GM12878 (cell line): ENCODE data around the gene GSAP. TPM values are rescaled to one million over a fixed set of nuclear protein-coding genes. Genes with fewer than 3 reads are reported as not detected.

Experiments
- BCL11A ChIP-seq: IDR thresholded peaks from 2 replicates; pipeline ENCODE4 v1.6.1; 2011; ENCODE audit warnings: low read depth, low read length
- CHD1 ChIP-seq: IDR thresholded peaks from 2 replicates; pipeline ENCODE4 v1.6.1; 2012; ENCODE audit warnings: low read depth, low read length, improper control_type of control experiment
- CHD2 ChIP-seq: IDR thresholded peaks from 2 replicates; pipeline ENCODE4 v1.6.1; 2011; ENCODE audit warnings: low read depth, low read length, improper control_type of control experiment, borderline replicate concordance
- EP300 ChIP-seq, 2 experiments: fragments of 150-350 bp in 1 of 2; IDR thresholded peaks; 2 replicates each; pipeline ENCODE4 v1.6.1; 2011 to 2012; ENCODE audit warnings: low read depth in 2 of 2, low read length in 2 of 2, borderline replicate concordance in 1 of 2, improper control_type of control experiment in 1 of 2, inconsistent platforms in 1 of 2; ENCODE audit not compliant: control insufficient read depth in 1 of 2
- ETV6 ChIP-seq, 2 experiments: fragments of 450-650 bp in 1 of 2; IDR thresholded peaks in 1 of 2; conservative IDR thresholded peaks in 1 of 2; 2 replicates each; pipeline ENCODE4 v1.6.1; 2014; ENCODE audit warnings: antibody characterized with exemption in 1 of 2, borderline replicate concordance in 1 of 2, low read depth in 1 of 2, mild to moderate bottlenecking in 1 of 2, moderate library complexity in 1 of 2
- JUNB ChIP-seq: IDR thresholded peaks from 2 replicates; pipeline ENCODE4 v1.6.1; 2016; ENCODE audit warnings: antibody characterized with exemption, mild to moderate bottlenecking
- MEF2B ChIP-seq: fragments of 450-650 bp; IDR thresholded peaks from 2 replicates; pipeline ENCODE4 v1.6.1; 2018; ENCODE audit warnings: mild to moderate bottlenecking, moderate library complexity; ENCODE audit not compliant: partially characterized antibody, poor library complexity, severe bottlenecking
- MYB ChIP-seq: fragments of 150-350 bp; IDR thresholded peaks from 2 replicates; pipeline ENCODE4 v1.6.1; 2014; ENCODE audit warnings: mild to moderate bottlenecking, low read depth, low read length, borderline replicate concordance
- NBN ChIP-seq: fragments of 450-650 bp; IDR thresholded peaks from 2 replicates; pipeline ENCODE4 v1.6.1; 2016
- RCOR1 ChIP-seq: conservative IDR thresholded peaks from 2 replicates; pipeline ENCODE4 v1.6.1; 2012; ENCODE audit warnings: low read depth, low read length, improper control_type of control experiment
- SIX5 ChIP-seq: IDR thresholded peaks from 2 replicates; pipeline ENCODE4 v1.6.1; 2011; ENCODE audit warnings: mild to moderate bottlenecking, low read depth, low read length, moderate library complexity; ENCODE audit not compliant: severe bottlenecking
- SP1 ChIP-seq: IDR thresholded peaks from one replicate; pipeline ENCODE4 v1.6.1; 2011; ENCODE audit warnings: low read depth, low read length
- TCF12 ChIP-seq: IDR thresholded peaks from 2 replicates; pipeline ENCODE4 v1.6.1; 2011; ENCODE audit warnings: low read depth, mild to moderate bottlenecking, low read length
- ZBED1 ChIP-seq: IDR thresholded peaks from 2 replicates; pipeline ENCODE4 v1.6.1; 2016; ENCODE audit warnings: borderline replicate concordance
- ZSCAN29 ChIP-seq: fragments of 450-650 bp; IDR thresholded peaks from 2 replicates; pipeline ENCODE4 v1.6.1; 2017; ENCODE audit warnings: mild to moderate bottlenecking, moderate library complexity
- polyA plus RNA-seq, 11 experiments: library from polyadenylated mRNA; depleted of rRNA in 4 of 11; unstranded in 6 of 11; stranded (reverse) in 5 of 11; fragments of >200 nt; fragmentation: Nextera tagmentation in 4 of 11; fragmentation: Illumina TruSeq in 1 of 11; extraction: Ambion mirVana in 4 of 11; extraction: Trizol in 1 of 11; gene quantifications; 1 replicate in 1 of 11; 2 replicates in 10 of 11; pipeline versions ENCODE4 v1.2.1 to v1.2.3, GENCODE V29; 2011 to 2016; ENCODE audit warnings: inconsistent platforms in 2 of 11, missing spikeins in 2 of 11, low read depth in 1 of 11
- total RNA-seq, 4 experiments: library from RNA; depleted of rRNA in 3 of 4; stranded (reverse); fragments of >200 nt in 3 of 4; fragmentation: Illumina TruSeq in 1 of 4; extraction: Trizol in 1 of 4; gene quantifications; 2 replicates each; pipeline versions ENCODE4 v1.2.1 to v1.2.3, GENCODE V29; 2013 to 2021
- TF ChIP-seq, protein P1 (sequence below): fragments of 450-650 bp; IDR thresholded peaks from 2 replicates; pipeline ENCODE4 v1.6.1; 2018; ENCODE audit warnings: borderline replicate concordance, mild to moderate bottlenecking; ENCODE audit not compliant: partially characterized antibody
- TF ChIP-seq, protein P2 (sequence below): fragments of 450-650 bp; IDR thresholded peaks from 2 replicates; pipeline ENCODE4 v1.6.1; 2017; ENCODE audit warnings: mild to moderate bottlenecking
- TF ChIP-seq, protein P3 (sequence below): fragments of 450-650 bp; formaldehyde crosslinking; IDR thresholded peaks from 2 replicates; pipeline ENCODE4 v1.4.0; 2020; ENCODE audit warnings: mild to moderate bottlenecking, moderate library complexity
- TF ChIP-seq, protein P4 (sequence below): IDR thresholded peaks from 2 replicates; pipeline ENCODE4 v1.6.1; 2012; ENCODE audit warnings: low read depth, low read length, improper control_type of control experiment

Gene GSAP
- total and polyA plus RNA-seq, 10 of the 15 experiments (the other 5 are each of a cell fraction or from before 2014, with no cell fraction given), result 6.6 to 38.1 (median 21.8) TPM

DNA sequence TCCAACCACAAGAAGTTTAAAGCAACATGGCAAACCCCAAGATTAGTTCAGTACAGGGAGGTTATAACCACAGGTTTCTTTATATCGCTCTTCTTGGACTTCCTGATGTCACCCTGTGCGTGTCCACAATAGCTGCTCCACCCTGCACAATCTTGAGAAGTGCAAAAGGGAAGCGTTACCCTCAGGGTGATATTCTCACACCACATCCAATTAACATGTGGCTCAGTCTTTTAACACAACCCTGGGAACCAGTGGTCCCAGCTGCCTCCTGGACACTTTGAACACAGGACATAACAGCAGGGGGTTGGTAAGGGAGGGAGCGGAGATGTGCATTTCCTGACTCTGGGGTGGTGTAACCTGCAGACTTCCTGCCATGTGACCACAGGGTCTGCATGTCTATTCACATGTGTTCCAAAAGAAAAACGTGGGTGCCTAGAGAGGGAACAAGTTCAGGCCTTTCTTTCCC is 64.6 kb downstream of the GSAP start (continued):
- TF ChIP-seq, protein P1, sequence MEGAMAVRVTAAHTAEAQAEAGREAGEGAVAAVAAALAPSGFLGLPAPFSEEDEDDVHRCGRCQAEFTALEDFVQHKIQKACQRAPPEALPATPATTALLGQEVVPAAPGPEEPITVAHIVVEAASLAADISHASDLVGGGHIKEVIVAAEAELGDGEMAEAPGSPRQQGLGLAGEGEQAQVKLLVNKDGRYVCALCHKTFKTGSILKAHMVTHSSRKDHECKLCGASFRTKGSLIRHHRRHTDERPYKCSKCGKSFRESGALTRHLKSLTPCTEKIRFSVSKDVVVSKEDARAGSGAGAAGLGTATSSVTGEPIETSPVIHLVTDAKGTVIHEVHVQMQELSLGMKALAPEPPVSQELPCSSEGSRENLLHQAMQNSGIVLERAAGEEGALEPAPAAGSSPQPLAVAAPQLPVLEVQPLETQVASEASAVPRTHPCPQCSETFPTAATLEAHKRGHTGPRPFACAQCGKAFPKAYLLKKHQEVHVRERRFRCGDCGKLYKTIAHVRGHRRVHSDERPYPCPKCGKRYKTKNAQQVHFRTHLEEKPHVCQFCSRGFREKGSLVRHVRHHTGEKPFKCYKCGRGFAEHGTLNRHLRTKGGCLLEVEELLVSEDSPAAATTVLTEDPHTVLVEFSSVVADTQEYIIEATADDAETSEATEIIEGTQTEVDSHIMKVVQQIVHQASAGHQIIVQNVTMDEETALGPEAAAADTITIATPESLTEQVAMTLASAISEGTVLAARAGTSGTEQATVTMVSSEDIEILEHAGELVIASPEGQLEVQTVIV, result peak; percentile 21
- TF ChIP-seq SIX5 (no peak), CHD1 (no peak), SP1 (peak; percentile 44), CHD2 (peak; percentile 80), TCF12 (peak; percentile 90), MYB (peak; percentile 48; the same call in 1 of the 2 replicates), ZSCAN29 (no peak), ETV6 (conservative IDR thresholded peaks at IDR 0.05 in 1 of 2, IDR thresholded peaks at IDR 0.05 in 1 of 2; ENCODE audit: borderline replicate concordance in 1 of 2, low read depth in 1 of 2) (peak in 1 of 2 experiments; percentile 67; a peak in 2 of 4 replicates), MEF2B (peak; percentile 90), JUNB (peak; percentile 55; the same call in 1 of the 2 replicates), ZBED1 (peak; percentile 96), BCL11A (peak; percentile 93), RCOR1 (no peak), EP300 (IDR thresholded peaks at IDR 0.05; ENCODE audit: borderline replicate concordance in 1 of 2, control insufficient read depth in 1 of 2, low read depth in 2 of 2, low read length in 2 of 2) (peak; percentile 91 to 92; a peak in 3 of 4 replicates), NBN (peak; percentile 95)
- TF ChIP-seq, protein P2, sequence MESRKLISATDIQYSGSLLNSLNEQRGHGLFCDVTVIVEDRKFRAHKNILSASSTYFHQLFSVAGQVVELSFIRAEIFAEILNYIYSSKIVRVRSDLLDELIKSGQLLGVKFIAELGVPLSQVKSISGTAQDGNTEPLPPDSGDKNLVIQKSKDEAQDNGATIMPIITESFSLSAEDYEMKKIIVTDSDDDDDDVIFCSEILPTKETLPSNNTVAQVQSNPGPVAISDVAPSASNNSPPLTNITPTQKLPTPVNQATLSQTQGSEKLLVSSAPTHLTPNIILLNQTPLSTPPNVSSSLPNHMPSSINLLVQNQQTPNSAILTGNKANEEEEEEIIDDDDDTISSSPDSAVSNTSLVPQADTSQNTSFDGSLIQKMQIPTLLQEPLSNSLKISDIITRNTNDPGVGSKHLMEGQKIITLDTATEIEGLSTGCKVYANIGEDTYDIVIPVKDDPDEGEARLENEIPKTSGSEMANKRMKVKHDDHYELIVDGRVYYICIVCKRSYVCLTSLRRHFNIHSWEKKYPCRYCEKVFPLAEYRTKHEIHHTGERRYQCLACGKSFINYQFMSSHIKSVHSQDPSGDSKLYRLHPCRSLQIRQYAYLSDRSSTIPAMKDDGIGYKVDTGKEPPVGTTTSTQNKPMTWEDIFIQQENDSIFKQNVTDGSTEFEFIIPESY, result no peak
- TF ChIP-seq, protein P3, sequence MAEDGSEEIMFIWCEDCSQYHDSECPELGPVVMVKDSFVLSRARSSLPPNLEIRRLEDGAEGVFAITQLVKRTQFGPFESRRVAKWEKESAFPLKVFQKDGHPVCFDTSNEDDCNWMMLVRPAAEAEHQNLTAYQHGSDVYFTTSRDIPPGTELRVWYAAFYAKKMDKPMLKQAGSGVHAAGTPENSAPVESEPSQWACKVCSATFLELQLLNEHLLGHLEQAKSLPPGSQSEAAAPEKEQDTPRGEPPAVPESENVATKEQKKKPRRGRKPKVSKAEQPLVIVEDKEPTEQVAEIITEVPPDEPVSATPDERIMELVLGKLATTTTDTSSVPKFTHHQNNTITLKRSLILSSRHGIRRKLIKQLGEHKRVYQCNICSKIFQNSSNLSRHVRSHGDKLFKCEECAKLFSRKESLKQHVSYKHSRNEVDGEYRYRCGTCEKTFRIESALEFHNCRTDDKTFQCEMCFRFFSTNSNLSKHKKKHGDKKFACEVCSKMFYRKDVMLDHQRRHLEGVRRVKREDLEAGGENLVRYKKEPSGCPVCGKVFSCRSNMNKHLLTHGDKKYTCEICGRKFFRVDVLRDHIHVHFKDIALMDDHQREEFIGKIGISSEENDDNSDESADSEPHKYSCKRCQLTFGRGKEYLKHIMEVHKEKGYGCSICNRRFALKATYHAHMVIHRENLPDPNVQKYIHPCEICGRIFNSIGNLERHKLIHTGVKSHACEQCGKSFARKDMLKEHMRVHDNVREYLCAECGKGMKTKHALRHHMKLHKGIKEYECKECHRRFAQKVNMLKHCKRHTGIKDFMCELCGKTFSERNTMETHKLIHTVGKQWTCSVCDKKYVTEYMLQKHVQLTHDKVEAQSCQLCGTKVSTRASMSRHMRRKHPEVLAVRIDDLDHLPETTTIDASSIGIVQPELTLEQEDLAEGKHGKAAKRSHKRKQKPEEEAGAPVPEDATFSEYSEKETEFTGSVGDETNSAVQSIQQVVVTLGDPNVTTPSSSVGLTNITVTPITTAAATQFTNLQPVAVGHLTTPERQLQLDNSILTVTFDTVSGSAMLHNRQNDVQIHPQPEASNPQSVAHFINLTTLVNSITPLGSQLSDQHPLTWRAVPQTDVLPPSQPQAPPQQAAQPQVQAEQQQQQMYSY, result 0 out of 2 replicates have a peak, but pooled peaks have one; percentile 23
- TF ChIP-seq, protein P4, sequence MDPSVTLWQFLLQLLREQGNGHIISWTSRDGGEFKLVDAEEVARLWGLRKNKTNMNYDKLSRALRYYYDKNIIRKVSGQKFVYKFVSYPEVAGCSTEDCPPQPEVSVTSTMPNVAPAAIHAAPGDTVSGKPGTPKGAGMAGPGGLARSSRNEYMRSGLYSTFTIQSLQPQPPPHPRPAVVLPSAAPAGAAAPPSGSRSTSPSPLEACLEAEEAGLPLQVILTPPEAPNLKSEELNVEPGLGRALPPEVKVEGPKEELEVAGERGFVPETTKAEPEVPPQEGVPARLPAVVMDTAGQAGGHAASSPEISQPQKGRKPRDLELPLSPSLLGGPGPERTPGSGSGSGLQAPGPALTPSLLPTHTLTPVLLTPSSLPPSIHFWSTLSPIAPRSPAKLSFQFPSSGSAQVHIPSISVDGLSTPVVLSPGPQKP, result no peak
